HepG2 (cell line): Measurements from ENCODE around the gene DHRS4L2. TPM values are rescaled to one million over a fixed set of nuclear protein-coding genes. Genes with fewer than 3 reads are reported as not detected.

Experiments
- AHR ChIP-seq: IDR thresholded peaks from 2 replicates; pipeline ENCODE4 v1.6.1; 2018; ENCODE audit warnings: missing genetic modification reagents, missing compliant biosample characterization
- DNMT1 ChIP-seq: sonication (generic); formaldehyde crosslinking; IDR thresholded peaks from 2 replicates; pipeline ENCODE4 v1.5.1; 2020; ENCODE audit warnings: mild to moderate bottlenecking, missing genetic modification reagents
- FOXA3 ChIP-seq: IDR thresholded peaks from 2 replicates; pipeline ENCODE4 v1.6.1; 2016; ENCODE audit warnings: missing genetic modification reagents, missing compliant biosample characterization
- FOXJ3 ChIP-seq: sonication (generic); formaldehyde crosslinking; IDR thresholded peaks from 2 replicates; pipeline ENCODE4 v1.4.0; 2020; ENCODE audit warnings: missing genetic modification reagents, mild to moderate bottlenecking, borderline replicate concordance
- IRX3 ChIP-seq: sonication (generic); formaldehyde crosslinking; IDR thresholded peaks from 2 replicates; pipeline ENCODE4 v1.8.1; 2023; ENCODE audit warnings: mild to moderate bottlenecking, low read depth, missing genetic modification reagents, borderline replicate concordance
- MAX ChIP-seq: IDR thresholded peaks from 2 replicates; pipeline ENCODE4 v1.6.1; 2012; ENCODE audit warnings: inconsistent platforms
- MYNN ChIP-seq: sonication (generic); formaldehyde crosslinking; IDR thresholded peaks from 2 replicates; pipeline ENCODE4 v1.4.0; 2020; ENCODE audit warnings: mild to moderate bottlenecking, low read depth, missing genetic modification reagents
- NR2F2 ChIP-seq: IDR thresholded peaks from 2 replicates; pipeline ENCODE4 v1.6.1; 2012; ENCODE audit warnings: low read depth, inconsistent platforms, borderline replicate concordance
- POLR2G ChIP-seq: fragments of 200-400 bp; formaldehyde crosslinking; IDR thresholded peaks from 2 replicates; pipeline ENCODE4 v1.6.1; 2018; ENCODE audit warnings: mild to moderate bottlenecking, low read depth, low read length, moderate library complexity
- TAF15 ChIP-seq: fragments of 200-400 bp; formaldehyde crosslinking; IDR thresholded peaks from one replicate; pipeline ENCODE4 v1.6.1; 2018; ENCODE audit warnings: mild to moderate bottlenecking, low read depth, low read length; ENCODE audit not compliant: poor library complexity, severe bottlenecking
- THYN1 ChIP-seq: sonication (generic); formaldehyde crosslinking; IDR thresholded peaks from 2 replicates; pipeline ENCODE4 v1.8.1; 2023; ENCODE audit warnings: low read depth, mild to moderate bottlenecking, moderate library complexity, missing genetic modification reagents, borderline replicate concordance
- TP53 ChIP-seq: sonication (generic); formaldehyde crosslinking; conservative IDR thresholded peaks from 2 replicates; pipeline ENCODE4 v1.4.0; 2020; ENCODE audit warnings: missing genetic modification reagents
- ZBTB14 ChIP-seq: sonication (generic); formaldehyde crosslinking; IDR thresholded peaks from 2 replicates; pipeline ENCODE4 v1.4.0; 2020; ENCODE audit warnings: missing genetic modification reagents
- ZNF121 ChIP-seq: sonication (generic); formaldehyde crosslinking; IDR thresholded peaks from 2 replicates; pipeline ENCODE4 v1.5.0; 2020; ENCODE audit warnings: mild to moderate bottlenecking, missing genetic modification reagents
- ZNF230 ChIP-seq: sonication (generic); formaldehyde crosslinking; IDR thresholded peaks from 2 replicates; pipeline ENCODE4 v1.4.0; 2020; ENCODE audit warnings: mild to moderate bottlenecking, missing genetic modification reagents
- ZNF256 ChIP-seq: sonication (generic); formaldehyde crosslinking; conservative IDR thresholded peaks from 2 replicates; pipeline ENCODE4 v1.4.0; 2020; ENCODE audit warnings: missing genetic modification reagents
- ZNF331 ChIP-seq: sonication (generic); formaldehyde crosslinking; IDR thresholded peaks from 2 replicates; pipeline ENCODE4 v1.4.0; 2020; ENCODE audit warnings: missing genetic modification reagents
- ZNF512B ChIP-seq: sonication (generic); formaldehyde crosslinking; IDR thresholded peaks from 2 replicates; pipeline ENCODE4 v1.5.1; 2020; ENCODE audit warnings: missing genetic modification reagents, mild to moderate bottlenecking, borderline replicate concordance
- ZNF530 ChIP-seq: sonication (generic); formaldehyde crosslinking; IDR thresholded peaks from 2 replicates; pipeline ENCODE4 v1.5.0; 2020; ENCODE audit warnings: low read depth, mild to moderate bottlenecking, missing genetic modification reagents
- ZNF616 ChIP-seq: sonication (generic); formaldehyde crosslinking; IDR thresholded peaks from 2 replicates; pipeline ENCODE4 v1.5.0; 2020; ENCODE audit warnings: low read depth, mild to moderate bottlenecking, missing genetic modification reagents
- ZNF652 ChIP-seq: IDR thresholded peaks from 2 replicates; pipeline ENCODE4 v1.6.1; 2016; ENCODE audit warnings: low read depth, borderline replicate concordance
- ZNF747 ChIP-seq: sonication (generic); formaldehyde crosslinking; IDR thresholded peaks from 2 replicates; pipeline ENCODE4 v1.8.1; 2023; ENCODE audit warnings: missing genetic modification reagents, mild to moderate bottlenecking, borderline replicate concordance
- ZNF891 ChIP-seq: sonication (generic); formaldehyde crosslinking; IDR thresholded peaks from 2 replicates; pipeline ENCODE4 v1.5.0; 2020; ENCODE audit warnings: mild to moderate bottlenecking, missing genetic modification reagents
- polyA plus RNA-seq, 8 experiments: library from polyadenylated mRNA; depleted of rRNA in 3 of 8; stranded (reverse) in 7 of 8; unstranded in 1 of 8; fragments of >200 nt; fragmentation: Illumina TruSeq in 4 of 8; extraction: Trizol in 4 of 8; gene quantifications; 2 replicates each; pipeline versions ENCODE4 v1.2.1 to v1.2.3, GENCODE V29; 2011 to 2016; ENCODE audit warnings: low read depth in 4 of 8, missing spikeins in 1 of 8, mixed read lengths in 1 of 8; ENCODE audit not compliant: insufficient read depth in 1 of 8
- total RNA-seq, 5 experiments: library from RNA; depleted of rRNA; stranded (reverse); fragments of >200 nt; fragmentation: Illumina TruSeq; extraction: Trizol; gene quantifications; 2 replicates each; pipeline ENCODE4 v1.2.3, GENCODE V29; 2016; ENCODE audit warnings: low read depth in 1 of 5
- TF ChIP-seq, protein P1 (sequence below): sonication (generic); formaldehyde crosslinking; IDR thresholded peaks from 2 replicates; pipeline ENCODE4 v1.5.1; 2020; ENCODE audit warnings: mild to moderate bottlenecking, missing genetic modification reagents, moderate library complexity

Gene DHRS4L2
- total and polyA plus RNA-seq, 2 of the 13 experiments (the other 11 are each of a cell fraction or from before 2014, with no cell fraction given), result 24.7 to 38.2 TPM

DNA sequence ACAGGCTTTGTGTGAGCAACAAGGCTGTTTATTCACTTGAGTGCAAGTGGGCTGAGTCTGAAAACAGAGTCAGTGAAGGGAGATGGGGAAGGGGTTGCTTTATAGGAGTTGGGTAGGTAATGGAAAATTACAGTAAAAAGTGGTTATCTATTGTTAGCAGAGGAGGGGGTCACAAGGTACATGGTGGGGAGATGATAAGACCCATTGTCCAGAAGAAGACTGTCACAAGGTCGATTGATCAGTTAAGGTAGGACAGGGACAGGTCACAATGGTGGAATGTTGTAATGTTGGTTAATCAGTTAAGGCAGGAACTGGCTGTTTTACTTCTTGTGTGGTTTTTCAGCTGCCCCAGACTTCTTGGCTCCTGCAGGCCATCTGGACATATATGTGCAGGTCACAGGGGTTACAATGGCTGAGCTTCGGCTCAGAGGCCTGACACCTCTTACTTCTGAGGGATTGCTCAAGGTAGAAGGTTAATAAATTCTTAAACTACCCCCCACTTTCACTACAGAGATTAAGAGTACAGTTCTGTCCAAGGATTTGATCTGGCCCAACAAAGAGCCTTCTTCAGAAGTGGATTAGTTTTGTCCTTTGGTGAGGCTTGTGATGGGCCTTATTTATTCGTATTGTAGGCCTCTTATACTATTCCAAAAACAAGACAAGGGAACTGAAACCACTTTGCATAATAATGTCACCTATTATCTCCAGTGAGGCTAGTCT lies 49.0 kb upstream of the DHRS4L2 start (continued):
- TF ChIP-seq, protein P1, sequence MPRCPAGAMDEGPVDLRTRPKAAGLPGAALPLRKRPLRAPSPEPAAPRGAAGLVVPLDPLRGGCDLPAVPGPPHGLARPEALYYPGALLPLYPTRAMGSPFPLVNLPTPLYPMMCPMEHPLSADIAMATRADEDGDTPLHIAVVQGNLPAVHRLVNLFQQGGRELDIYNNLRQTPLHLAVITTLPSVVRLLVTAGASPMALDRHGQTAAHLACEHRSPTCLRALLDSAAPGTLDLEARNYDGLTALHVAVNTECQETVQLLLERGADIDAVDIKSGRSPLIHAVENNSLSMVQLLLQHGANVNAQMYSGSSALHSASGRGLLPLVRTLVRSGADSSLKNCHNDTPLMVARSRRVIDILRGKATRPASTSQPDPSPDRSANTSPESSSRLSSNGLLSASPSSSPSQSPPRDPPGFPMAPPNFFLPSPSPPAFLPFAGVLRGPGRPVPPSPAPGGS (CRISPR knock-in tag), result no peak
- TF ChIP-seq MYNN (CRISPR knock-in tag), result no peak
- TF ChIP-seq ZBTB14 (CRISPR knock-in tag), result no peak
- TF ChIP-seq ZNF652 (CRISPR knock-in tag), result no peak
- TF ChIP-seq ZNF331 (CRISPR knock-in tag), result peak; percentile 76
- TF ChIP-seq AHR (CRISPR knock-in tag), result no peak
- no peak for TF ChIP-seq ZNF512B (CRISPR knock-in tag)
- no peak for TF ChIP-seq THYN1 (CRISPR knock-in tag)
- TF ChIP-seq POLR2G, result no peak
- no peak for TF ChIP-seq DNMT1 (CRISPR knock-in tag)
- TF ChIP-seq TP53 (CRISPR knock-in tag), result no peak
- no peak for TF ChIP-seq ZNF121 (CRISPR knock-in tag)
- TF ChIP-seq ZNF747 (CRISPR knock-in tag), result no peak
- TF ChIP-seq IRX3, result no peak
- no peak for TF ChIP-seq ZNF891 (CRISPR knock-in tag)
- TF ChIP-seq ZNF230 (CRISPR knock-in tag), result peak; percentile 46; the same call in 1 of the 2 replicates
- TF ChIP-seq FOXJ3 (CRISPR knock-in tag), result no peak
- no peak for TF ChIP-seq ZNF616 (CRISPR knock-in tag)
- TF ChIP-seq FOXA3 (CRISPR knock-in tag), result peak; percentile 48; the same call in 1 of the 2 replicates
- TF ChIP-seq MAX, result no peak
- TF ChIP-seq NR2F2, result peak; percentile 79; the same call in 1 of the 2 replicates
- TF ChIP-seq TAF15, result no peak
- no peak for TF ChIP-seq ZNF256 (CRISPR knock-in tag)
- TF ChIP-seq ZNF530 (CRISPR knock-in tag), result no peak
